HG02571 (cell line): Measurements from ENCODE around the gene ALG9.
"Not testable (repeated sequence)": the region's sequence is repeated elsewhere in the genome, so short reads cannot be mapped to it uniquely, and the experiment has no call there.

Experiments
- ATAC-seq: cut with Tn5 transposase; IDR thresholded peaks from one replicate; pipeline ENCODE4 v1.9.1; 2021; ENCODE audit warnings: mild to moderate bottlenecking, moderate library complexity; ENCODE audit not compliant: unreplicated experiment

Gene ALG9

DNA sequence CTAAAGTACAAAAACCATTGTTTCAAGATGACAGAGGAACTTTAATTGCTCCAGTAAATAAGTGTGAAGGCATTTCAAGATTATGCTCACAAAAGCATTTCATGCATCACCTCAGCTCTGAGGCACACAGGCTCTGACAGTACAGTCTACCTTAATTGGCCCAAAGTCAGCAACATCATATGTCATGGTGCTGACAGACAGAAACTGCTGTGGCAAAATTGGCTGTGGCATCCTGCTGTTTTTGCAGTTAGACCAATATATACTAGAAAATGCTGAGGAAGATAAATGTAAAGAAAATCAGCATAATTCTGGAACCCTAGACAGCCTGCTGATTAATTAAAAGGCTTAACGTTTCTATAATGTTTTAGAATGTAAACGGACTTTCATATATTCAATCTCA is 70.2 kb downstream of the ALG9 start:
- ATAC-seq, result no peak

DNA sequence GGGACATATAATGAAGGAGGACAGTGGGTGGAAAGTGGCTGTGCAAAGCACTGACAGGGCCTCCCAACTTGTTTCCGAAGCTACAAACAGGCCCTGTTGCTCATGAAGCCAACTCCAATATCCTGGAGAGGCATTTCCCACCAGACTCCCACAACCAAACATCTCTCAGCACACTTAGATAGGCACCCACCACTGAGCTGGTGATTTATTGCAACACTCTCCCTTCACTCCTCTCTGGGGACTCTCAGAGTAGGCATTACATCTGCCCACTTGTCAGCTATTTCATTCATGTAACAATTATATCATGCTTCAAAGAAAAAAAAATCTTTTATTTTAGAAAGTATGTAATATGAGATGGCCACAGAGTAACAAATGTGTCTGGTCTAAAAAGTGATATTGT is 73.1 kb downstream of the ALG9 start:
- no peak for ATAC-seq

DNA sequence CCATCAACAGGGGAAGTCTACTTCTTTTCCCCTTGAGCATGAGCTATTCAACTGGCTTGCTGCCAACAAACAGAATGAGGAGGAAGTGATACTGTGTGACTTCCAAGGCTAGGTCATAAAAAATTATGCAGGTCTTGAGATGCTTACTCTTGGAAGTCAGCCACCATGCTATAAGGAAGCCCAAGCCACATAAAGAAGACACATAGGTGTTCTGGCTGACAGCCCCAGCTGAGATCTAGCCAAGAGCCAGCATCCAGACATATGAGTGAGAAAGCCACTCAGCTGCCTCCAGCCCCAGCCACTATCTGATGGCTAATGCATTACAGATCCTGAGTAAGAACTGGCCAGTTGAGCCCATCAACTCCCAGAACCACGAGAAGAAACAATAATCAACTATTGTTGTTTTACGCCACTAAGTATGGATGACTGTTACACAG is 74.2 kb downstream of the ALG9 start:
- ATAC-seq, result no peak

DNA sequence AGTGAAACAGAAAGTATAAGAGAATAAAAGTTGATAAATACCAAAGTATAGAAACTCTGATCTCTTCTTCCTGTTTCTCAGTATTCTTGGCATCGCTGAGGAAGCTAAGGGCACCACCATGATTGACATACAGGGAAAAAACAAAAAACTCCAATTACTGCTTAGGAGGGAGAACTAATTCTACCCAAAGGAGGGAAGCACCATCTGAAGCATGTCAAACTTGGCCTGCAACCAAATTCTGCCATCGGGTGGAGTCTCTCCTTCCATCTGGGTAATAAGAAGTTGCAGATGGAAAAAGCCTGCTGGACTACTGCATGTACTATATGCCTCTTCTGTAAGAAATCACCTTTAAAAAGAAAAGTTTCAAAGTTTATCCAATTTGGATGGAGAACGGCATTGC is 74.7 kb downstream of the ALG9 start:
- ATAC-seq, result no peak

DNA sequence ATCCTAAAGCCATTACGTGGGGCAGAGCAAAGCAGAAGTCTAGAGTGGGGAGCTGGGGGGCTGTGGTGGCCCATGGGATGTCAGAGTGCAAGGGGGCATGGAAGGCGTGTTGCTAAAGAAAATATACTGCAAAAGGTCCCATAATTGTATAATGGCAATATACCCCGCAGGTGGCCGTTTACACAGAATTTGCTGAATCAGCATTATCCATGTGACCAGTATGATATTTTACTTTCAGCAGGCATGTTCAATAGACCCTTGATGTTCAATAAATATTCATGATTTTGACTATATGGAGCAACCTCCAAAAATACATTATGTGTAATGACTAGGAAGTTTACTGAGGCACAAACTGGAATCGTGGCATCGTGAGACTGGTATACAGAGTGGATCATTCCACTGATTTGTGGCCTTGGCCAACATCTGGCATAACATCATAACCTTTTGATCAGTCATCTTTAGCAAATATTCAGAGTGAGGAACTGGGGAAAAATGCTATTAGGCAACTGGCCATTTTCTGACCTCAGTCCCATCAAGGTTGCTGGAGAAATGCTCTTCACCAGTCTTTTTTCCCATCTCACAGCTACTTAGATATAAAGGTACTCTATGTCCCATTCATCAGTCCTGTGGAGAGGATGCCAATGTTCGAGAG is 75.9 kb downstream of the ALG9 start:
- ATAC-seq, result no peak

DNA sequence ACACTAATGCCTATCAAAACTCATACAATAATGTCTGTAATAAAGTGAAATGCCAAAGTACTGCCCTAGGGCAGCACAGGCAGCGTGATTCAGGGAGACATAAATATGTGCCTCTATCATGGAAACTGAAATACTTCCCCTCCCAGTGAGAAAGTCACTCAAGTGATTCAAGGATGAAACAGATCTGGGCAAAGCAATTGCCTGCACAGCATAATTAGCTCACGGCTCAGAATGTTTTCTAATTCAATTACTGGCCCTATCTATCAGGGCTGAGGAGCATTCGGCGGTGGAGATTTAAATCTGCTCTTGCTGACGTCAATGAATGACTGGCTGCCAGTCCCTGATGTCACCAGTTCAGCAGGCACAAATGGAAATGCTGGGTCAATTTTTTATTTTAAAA is 77.5 kb downstream of the ALG9 start:
- ATAC-seq, result no peak

DNA sequence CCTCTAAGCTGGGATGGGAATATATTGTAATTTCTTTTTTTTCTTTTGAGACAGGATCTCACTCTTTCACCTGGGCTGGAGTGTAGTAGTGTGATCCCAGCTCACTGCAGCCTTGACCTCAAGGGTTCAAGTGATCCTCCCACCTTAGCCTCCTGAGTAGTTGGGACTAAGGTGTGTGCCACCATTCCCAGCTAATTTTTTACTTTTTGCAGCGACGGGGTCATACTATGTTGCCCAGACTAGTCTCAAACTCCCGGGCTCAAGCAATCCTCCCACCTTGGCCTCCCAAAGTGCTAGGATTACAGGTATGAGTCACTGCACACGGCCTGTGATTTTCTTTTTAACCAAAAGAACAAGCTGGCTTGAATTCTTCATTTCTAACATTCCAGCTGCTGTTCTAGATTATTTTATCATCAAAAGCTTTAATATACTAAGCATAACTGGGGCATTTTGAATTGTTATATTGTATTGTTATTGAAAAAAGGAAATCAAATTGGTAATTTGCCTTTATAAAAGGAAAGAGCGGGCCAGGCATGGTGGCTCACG is 78.4 kb downstream of the ALG9 start:
- ATAC-seq, result no peak

DNA sequence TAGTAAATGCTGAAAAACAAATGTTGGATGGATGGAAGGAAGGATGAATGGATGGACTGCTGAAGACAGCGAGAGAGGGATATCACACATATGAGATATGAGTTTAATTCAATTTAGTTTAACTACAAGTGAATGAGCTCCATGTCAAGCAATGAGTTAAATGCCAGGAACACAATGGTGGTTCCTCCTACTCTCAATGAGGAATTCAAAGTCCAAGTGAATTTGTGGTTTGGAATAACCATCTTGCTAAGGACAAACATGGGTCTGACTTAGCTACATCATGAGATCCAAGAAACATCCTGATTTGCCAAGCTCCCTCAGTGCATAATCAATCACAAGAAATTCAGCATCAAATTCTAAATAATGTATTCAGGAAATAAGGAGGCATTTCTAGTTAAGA is 79.1 kb downstream of the ALG9 start:
- no peak for ATAC-seq

DNA sequence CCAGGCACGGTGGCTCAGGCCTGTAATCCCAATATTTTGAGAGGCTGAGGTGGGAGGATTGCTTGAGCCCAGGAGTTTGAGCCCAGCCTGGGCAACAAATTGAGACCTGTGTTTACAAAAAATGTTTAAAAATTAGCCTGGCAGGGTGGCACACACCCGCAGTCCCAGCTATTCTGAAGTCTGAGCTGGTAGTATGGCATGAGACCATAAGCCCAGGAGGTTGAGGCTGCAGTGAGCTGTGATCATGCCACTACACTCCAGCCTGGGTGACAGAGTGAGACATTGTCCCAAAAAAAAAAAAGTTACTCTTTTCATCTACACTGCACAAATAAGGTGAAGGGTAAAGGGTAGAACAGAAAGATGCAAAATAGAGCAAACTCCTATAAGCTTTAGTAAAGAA is 82.9 kb downstream of the ALG9 start:
- ATAC-seq, result no peak

DNA sequence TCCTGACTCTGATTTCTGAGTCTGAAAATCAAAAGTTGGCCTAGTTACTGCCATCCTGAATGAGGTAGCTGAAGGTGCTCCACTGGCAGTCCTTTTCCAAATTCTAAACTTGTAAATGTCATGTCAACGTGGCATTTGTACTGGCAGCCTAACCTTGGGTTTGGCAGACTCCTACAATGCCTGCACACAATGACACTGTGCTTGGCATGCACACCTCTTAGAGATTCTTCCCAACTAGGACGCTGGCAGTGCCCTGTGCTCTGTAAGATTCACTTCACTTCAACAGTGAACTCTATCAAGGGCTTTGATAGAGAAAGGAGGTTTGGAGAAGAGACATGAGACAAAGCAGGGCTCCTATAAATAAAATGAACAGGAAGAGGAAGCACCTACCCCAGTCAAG is 83.3 kb downstream of the ALG9 start:
- ATAC-seq, result no peak

DNA sequence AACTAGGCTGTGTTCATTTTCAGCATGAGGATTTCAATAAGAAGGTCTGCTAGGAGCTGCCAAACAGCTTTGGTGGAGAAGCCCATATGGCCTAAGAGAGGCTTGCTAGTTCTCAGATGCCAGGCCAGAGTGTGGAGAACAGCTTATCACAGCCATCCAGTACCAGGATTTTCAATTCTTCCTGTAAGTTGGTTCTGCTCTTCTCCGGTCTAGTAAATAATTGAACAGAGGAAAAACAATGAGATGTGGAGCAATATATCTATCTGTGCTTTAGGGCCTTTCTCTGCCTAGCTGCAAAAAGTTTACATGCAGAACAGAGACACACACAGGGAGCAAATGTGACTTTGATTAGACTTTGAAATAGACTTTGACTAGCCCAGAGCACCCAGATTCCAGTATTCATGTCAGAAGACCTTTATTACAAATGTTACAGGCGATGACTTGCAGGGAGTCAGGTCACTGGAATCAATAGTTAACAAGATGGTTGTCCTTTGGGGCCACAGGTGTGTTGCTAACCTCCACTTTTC is 85.4 kb downstream of the ALG9 start:
- ATAC-seq, result no peak

DNA sequence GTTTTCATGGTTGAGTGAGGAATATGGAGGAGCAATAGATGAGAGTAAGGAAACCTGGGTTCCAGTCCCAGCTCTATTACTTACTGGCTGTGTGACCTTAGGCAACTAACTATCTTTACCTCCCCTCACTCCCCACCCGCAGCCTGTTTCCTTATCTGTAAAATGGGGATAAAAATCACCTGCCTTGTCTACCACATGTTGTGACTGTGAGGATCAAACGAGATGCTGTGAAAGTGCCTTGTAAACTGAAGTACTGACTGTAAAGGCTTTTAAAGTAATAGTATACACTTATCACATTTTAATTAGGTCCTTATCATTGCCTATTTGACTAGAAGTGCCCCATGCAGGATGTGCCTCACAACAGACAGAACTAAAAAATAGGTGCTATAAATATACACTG is 86.3 kb downstream of the ALG9 start:
- no peak for ATAC-seq

DNA sequence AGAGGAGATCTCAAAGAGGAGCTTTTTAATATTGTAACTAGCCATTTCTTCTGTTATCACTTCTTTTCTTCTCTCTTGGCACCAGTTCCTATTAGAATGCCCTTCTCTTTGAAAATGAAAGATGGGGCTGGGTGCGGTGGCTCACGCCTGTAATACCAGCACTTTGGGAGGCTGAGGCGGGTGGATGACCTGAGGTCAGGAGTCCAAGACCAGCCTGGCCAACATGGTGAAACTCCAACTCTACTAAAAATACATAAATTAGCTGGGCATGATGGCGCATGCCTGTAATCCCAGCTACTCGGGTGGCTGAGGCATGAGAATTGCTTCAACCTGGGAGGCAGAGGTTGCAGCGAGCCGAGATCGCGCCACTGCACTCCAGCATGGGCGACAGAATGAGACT is 87.1 kb downstream of the ALG9 start:
- ATAC-seq, result not testable (repeated sequence)

DNA sequence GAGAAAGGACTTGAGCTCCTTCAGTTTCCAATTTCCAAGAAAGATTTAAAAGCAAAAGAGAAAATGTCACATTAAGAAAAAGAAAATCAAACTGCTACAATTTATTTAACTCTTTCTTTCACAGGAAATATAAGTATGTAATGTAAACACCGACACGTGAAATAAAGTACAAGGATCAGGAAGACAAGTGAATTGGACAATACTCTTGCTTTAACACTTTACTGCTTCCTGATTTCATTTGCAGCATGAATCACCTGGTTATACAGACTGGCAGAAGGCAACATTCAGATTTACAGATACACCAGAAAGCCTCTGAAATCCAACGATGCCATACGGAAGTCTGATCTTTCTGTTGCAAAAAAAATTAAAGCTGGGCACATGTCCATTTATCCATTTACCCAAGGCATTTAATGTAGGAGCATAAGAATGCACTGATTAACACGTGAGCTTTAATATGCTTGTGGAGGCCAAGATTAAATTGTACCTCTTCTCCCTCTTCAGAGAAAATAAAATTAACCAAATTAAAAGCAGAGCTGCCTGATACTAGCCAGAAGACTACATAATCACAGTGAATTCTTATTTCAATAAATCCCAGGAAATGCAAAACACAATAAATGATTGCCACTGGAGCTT is 89.2 kb downstream of the ALG9 start:
- ATAC-seq, result no peak

DNA sequence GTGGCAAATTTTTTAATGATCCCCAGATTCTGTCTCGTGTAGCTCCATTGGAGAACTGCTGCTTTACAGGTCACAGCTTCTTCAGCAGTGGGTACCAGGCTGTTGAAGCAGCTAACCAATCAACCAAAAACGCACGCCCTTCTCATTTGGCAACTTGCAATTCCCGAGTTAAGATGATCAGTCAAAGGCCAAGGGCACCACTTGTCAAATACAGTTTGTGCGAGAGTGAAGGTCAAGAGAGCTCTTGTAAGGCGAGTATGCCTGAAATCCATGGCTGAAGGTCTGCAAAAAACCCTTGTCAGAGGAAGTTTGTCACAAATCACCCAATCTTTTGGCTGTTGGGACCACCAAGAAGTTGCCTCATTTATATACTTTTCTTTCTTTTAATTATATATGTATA is 92.3 kb downstream of the ALG9 start:
- ATAC-seq, result no peak

DNA sequence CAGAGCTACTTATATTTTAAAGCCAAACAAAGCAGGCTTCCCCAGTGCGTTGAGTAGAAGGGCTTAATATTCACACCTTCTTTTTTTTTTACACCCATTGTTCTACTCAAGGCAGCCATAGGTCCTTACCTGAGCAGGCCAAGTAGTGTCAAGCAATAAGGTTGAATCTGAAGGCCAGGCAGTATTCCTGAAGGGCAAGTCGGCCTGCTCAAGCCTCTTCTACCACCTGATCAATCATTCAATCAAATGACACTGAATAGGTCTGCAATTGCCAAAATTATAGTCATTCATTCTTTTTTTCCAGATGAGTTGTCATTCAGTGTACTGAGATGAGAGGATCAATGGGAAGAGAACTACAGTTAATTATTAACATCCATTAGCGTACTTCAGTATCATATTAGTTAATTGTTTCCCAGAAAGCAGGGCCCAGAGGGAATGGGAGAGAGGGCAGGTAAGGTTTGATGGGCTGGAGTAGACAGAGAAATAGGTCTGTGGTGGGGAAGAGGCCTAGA is 93.3 kb downstream of the ALG9 start:
- ATAC-seq, result no peak

DNA sequence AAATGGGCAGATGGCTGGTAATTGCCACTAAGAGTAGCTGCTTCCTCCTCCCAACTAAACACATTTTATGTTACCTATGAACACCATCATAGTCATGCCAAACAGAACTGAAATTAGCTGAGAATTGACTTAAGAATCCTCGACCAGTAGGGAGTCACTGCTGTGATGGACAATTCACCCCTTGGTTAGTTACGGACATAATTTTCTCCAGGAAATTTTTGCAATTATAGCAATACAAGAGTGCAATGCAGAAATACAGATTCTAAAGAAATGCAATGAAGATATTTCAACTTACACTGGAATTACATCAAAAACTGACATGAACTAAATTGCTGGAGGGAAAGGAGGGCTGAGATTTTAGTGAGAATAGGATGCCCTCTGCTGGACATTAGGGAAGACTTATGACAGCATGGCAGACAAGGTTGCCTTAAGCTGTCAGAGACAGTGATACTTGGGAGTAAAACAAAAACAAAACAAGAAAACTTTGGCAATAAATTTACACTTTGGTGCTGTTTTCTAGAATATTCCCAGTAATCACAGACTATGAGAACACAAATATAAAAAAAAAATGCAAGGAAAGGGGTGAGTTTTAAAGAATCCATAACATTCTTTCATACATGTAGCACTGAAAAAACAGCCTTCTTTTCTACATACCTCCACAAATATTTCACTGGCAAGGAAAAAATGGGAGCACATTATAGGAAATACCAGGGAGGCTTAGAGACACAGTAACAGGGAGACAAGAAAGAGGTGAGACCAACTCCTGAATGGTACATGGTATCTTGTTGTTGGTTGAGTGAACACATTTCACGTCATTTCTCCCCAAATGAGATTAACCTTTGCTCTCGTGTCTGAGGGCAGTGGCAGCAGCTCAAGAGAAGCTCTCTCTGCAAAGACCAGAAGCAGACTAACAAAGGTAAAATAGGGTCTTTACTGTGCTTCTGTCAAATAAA is 94.0 kb downstream of the ALG9 start:
- ATAC-seq, result no peak

DNA sequence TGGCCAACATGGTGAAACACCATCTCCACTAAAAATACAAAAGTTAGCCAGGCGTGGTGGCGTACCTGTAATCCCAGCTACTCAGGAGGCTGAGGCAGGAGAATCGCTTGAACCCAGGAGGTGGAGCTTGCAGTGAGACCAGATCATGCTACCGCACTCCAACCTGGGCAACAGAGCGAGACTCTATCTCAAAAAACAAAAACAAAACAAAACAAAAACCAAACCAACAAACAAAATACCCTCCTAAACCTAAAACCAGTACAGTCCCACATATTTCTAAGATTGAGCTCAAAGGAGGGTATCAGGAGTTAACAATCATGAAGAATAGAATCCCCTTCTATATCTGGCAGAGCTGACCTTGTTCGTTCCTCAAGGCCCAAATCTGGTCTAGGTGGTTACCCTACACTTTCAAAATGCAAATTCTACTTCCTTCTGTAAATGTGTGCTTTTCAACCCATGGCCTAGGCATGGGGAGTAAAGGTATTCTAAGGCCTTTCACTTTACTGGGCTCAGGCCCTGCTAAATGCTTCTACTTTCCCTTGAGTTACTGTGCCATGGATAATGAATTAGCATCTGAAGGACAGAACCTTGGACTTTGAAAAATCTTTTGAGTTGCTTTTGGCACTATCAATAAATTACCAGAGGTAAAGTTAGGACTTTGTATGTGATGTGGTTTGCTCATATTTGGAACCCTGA is 94.8 kb downstream of the ALG9 start:
- peak; percentile 99 for ATAC-seq

DNA sequence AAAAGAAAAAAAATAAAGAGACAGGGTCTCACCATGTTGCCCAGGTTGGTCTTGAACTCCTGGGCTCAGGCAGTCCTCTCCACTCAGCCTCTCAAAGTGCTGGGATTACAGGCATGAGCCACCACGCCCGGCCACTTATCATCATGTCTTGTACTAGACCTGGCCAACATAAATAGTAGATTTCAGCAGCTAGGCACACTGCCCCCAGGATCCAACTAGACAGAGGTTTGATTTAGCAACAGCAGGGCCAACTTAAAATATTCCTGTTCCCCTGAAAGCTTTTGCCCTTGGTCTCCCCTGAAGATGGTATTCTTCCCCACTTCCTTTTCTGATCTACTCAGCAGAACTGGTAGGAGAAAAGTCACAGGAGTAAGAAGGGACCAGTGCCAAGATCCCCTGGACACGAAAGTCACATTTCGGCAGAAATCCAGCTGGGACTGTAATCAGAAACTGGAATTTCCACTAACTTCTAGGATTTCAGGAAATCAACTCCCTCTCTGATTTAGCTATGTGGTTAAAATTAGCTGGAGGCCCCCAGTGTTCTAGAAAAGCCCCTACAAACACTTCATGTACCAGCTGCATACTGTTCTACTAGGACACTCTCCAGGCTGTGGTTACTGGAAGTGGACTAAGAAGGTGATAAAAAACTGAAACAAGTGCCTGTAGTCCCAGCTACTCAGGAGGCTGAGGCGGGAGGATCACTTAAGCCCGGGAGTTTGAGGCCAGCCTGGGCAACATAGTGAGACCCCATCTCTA is 96.2 kb downstream of the ALG9 start:
- ATAC-seq, result no peak

DNA sequence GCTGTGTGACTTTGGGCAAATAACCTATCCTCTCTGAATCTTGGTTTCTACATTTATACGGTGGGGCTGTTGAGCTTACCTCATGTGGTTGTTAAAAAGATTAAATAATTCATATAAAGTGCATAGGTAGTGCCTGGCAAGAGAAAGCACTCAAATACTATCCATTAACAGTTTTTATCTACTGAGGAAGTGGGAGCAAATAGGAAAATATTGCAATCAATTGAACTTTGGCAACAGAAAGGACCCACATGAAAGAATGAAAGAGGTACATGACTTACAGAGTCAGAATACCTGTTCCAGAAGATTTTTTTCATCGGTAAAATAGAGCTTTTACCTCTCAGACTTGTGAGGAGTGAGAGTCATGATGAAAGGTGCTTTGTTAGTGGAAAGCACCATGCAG is 98.8 kb downstream of the ALG9 start:
- no peak for ATAC-seq
